Measurements from ENCODE around the gene SH3BP4.

GRCh38 chr2:234913208-234913626 is 38.6 kb upstream of the SH3BP4 start:
- no peak for TF ChIP-seq CTCF (IDR thresholded peaks at IDR 0.05)
- no peak for TF ChIP-seq MYC (IDR thresholded peaks at IDR 0.05; ENCODE audit: borderline replicate concordance, low read length)
- TF ChIP-seq REST (IDR thresholded peaks at IDR 0.05), result no peak
- TF ChIP-seq EP300 (IDR thresholded peaks at IDR 0.05), result no peak
- TF ChIP-seq RAD21 (conservative IDR thresholded peaks at IDR 0.05 in 1 of 2, IDR thresholded peaks at IDR 0.05 in 1 of 2), result no peak
- TF ChIP-seq POLR2A (IDR thresholded peaks at IDR 0.05; ENCODE audit: low read length), result no peak
- TF ChIP-seq CEBPB (IDR thresholded peaks at IDR 0.05), result no peak
- no peak for TF ChIP-seq MAFK (IDR thresholded peaks at IDR 0.05; ENCODE audit: partially characterized antibody)
- TF ChIP-seq RCOR1 (IDR thresholded peaks at IDR 0.05; ENCODE audit: low read depth, low read length), result no peak
- no peak for TF ChIP-seq ZNF302 (CRISPR knock-in tag; IDR thresholded peaks at IDR 0.05)
- TF ChIP-seq MAZ (IDR thresholded peaks at IDR 0.05; ENCODE audit: borderline replicate concordance, low read depth, low read length), result no peak
- no peak for TF ChIP-seq TP53 (CRISPR knock-in tag; IDR thresholded peaks at IDR 0.05)
- TF ChIP-seq SMC3 (IDR thresholded peaks at IDR 0.05), result no peak

Measured in A549 (cell line).